Mucosa of rectum (tissue), 2 donors: ENCODE measurements around the gene ZSCAN12.
"Not testable (repeated sequence)": the region's sequence is repeated elsewhere in the genome, so short reads cannot be mapped to it uniquely, and the experiment has no call there.

Experiments
- H3K27ac ChIP-seq, 2 donors: one replicate each; pipeline ENCODE4 v1.7.0; 2013; ENCODE audit warnings: inconsistent platforms in 2 of 2, low read depth in 2 of 2, low read length in 2 of 2
- H3K27me3 ChIP-seq, 2 donors: one replicate each; pipeline ENCODE4 v1.7.0; 2013; ENCODE audit warnings: low read length in 2 of 2; ENCODE audit not compliant: control insufficient read depth in 2 of 2, insufficient read depth in 2 of 2
- H3K36me3 ChIP-seq, 2 donors: one replicate each; pipeline ENCODE4 v1.7.0; 2013; ENCODE audit warnings: low read length in 2 of 2; ENCODE audit not compliant: control insufficient read depth in 2 of 2, insufficient read depth in 2 of 2
- H3K4me1 ChIP-seq, 2 donors: one replicate each; pipeline ENCODE4 v1.7.0; 2013; ENCODE audit warnings: low read length in 2 of 2, mild to moderate bottlenecking in 1 of 2; ENCODE audit not compliant: control insufficient read depth in 2 of 2, insufficient read depth in 2 of 2
- H3K4me3 ChIP-seq, 2 donors: one replicate each; pipeline ENCODE4 v1.7.0; 2013; ENCODE audit warnings: low read length in 2 of 2
- H3K9ac ChIP-seq, 2 donors: one replicate each; pipeline ENCODE4 v1.7.0; 2013; ENCODE audit warnings: low read length in 2 of 2, low read depth in 1 of 2, mild to moderate bottlenecking in 1 of 2
- H3K9me3 ChIP-seq, 2 donors: one replicate each; pipeline ENCODE4 v1.7.0; 2013; ENCODE audit warnings: low read length in 2 of 2; ENCODE audit not compliant: control insufficient read depth in 2 of 2
- donor health status: healthy.
- donor health status: Normal muscosa, but diverticular disease.

ZSCAN12 gene

GRCh38 chr6:28399350-28400121, at the start of gene ZSCAN12:
Gene ZSCAN12 (minus strand): TSS chr6:28399747. CDS start chr6:28398405, 1,342 bp downstream.
- H3K4me1 ChIP-seq, result peaks cover 0 to 2% of the 10 kb centered on the region in 2 donors
- H3K27me3 ChIP-seq, result peaks cover 0 to 3% of the 10 kb centered on the region in 2 donors
- peak within 1 kb of the TSS; percentile 88 to 95 for H3K4me3 ChIP-seq
- peaks cover 0 to 14% of the 10 kb centered on the region in 2 donors for H3K36me3 ChIP-seq
- H3K27ac ChIP-seq, result peak within 1 kb of the TSS; percentile 6 to 46
- no peaks in the 10 kb centered on the region for H3K9me3 ChIP-seq
- peak within 1 kb of the TSS; percentile 57 to 90 for H3K9ac ChIP-seq

GRCh38 chr6:28449056-28449455, 49.5 kb upstream of the ZSCAN12 start:
- Histone ChIP-seq H3K4me3 (no peak overlapping the region), H3K36me3 (no peaks in the 10 kb centered on the region), H3K27me3 (peaks cover 3 to 12% of the 10 kb centered on the region in 2 donors), H3K27ac (no peak overlapping the region), H3K9ac (no peak overlapping the region), H3K4me1 (no peaks in the 10 kb centered on the region), H3K9me3 (peaks cover 0 to 4% of the 10 kb centered on the region in 2 donors)

- H3K9me3 ChIP-seq, H3K4me3 ChIP-seq, H3K27ac ChIP-seq, H3K4me1 ChIP-seq, H3K9ac ChIP-seq, H3K36me3 ChIP-seq: not testable (repeated sequence)
- peaks cover 3 to 12% of the 10 kb centered on the region in 2 donors for H3K27me3 ChIP-seq
Observed at GRCh38 chr6:28447512-28447906, 48.0 kb upstream of the ZSCAN12 start.

GRCh38 chr6:28446818-28447511, 47.4 kb upstream of the ZSCAN12 start:
- Histone ChIP-seq H3K27ac (no peak overlapping the region), H3K9me3 (peaks cover 0 to 4% of the 10 kb centered on the region in 2 donors), H3K4me1 (no peaks in the 10 kb centered on the region), H3K4me3 (no peak overlapping the region), H3K36me3 (no peaks in the 10 kb centered on the region), H3K27me3 (peaks cover 3 to 12% of the 10 kb centered on the region in 2 donors), H3K9ac (no peak overlapping the region)

- H3K27ac ChIP-seq, H3K4me1 ChIP-seq: not testable (repeated sequence)
- H3K27me3 ChIP-seq, result peaks cover 3 to 12% of the 10 kb centered on the region in 2 donors
Observed at GRCh38 chr6:28444759-28445158, 45.2 kb upstream of the ZSCAN12 start.

GRCh38 chr6:28443112-28443773, 43.7 kb upstream of the ZSCAN12 start, which contains the start of gene ZSCAN23:
Gene ZSCAN23 (minus strand): TSS chr6:28443491. CDS start chr6:28436266, 7,225 bp downstream.
- Histone ChIP-seq H3K4me1 (no peaks in the 10 kb centered on the region), H3K36me3 (no peaks in the 10 kb centered on the region), H3K27me3 (peaks cover 3 to 12% of the 10 kb centered on the region in 2 donors), H3K9ac (peak within 1 kb of the TSS; percentile 16 to 36), H3K4me3 (peak within 1 kb of the TSS; percentile 67 to 84), H3K9me3 (peaks cover 0 to 4% of the 10 kb centered on the region in 2 donors), H3K27ac (no peak within 1 kb of the TSS)

More at GRCh38 chr6:28444759-28445158, 45.2 kb upstream of the ZSCAN12 start:
- H3K9ac ChIP-seq, H3K4me3 ChIP-seq, H3K9me3 ChIP-seq, H3K36me3 ChIP-seq: not testable (repeated sequence)

GRCh38 chr6:28442586-28442985, 43.0 kb upstream of the ZSCAN12 start:
- H3K36me3 ChIP-seq, result no peaks in the 10 kb centered on the region
- no peaks in the 10 kb centered on the region for H3K4me1 ChIP-seq
- H3K27ac ChIP-seq, result no peak overlapping the region
- H3K4me3 ChIP-seq, result peak overlapping the region; percentile 4 to 84
- peaks cover 0 to 4% of the 10 kb centered on the region in 2 donors for H3K9me3 ChIP-seq
- peaks cover 3 to 11% of the 10 kb centered on the region in 2 donors for H3K27me3 ChIP-seq
- H3K9ac ChIP-seq, result no peak overlapping the region

- no peaks in the 10 kb centered on the region for H3K27me3 ChIP-seq
- H3K9ac ChIP-seq, result no peak overlapping the region
- H3K36me3 ChIP-seq, result no peaks in the 10 kb centered on the region
- no peaks in the 10 kb centered on the region for H3K9me3 ChIP-seq
- no peaks in the 10 kb centered on the region for H3K4me1 ChIP-seq
- no peak overlapping the region for H3K4me3 ChIP-seq
- H3K27ac ChIP-seq, result no peak overlapping the region
Observed at GRCh38 chr6:28436404-28436803, 36.9 kb upstream of the ZSCAN12 start.

GRCh38 chr6:28433119-28433518, 33.6 kb upstream of the ZSCAN12 start:
- Histone ChIP-seq H3K4me3 (no peak overlapping the region), H3K27me3 (no peaks in the 10 kb centered on the region), H3K9ac (no peak overlapping the region), H3K9me3 (no peaks in the 10 kb centered on the region), H3K27ac (no peak overlapping the region), H3K36me3 (no peaks in the 10 kb centered on the region), H3K4me1 (no peaks in the 10 kb centered on the region)

GRCh38 chr6:28429781-28430180, 30.2 kb upstream of the ZSCAN12 start:
- Histone ChIP-seq H3K9ac (no peak overlapping the region), H3K4me3 (no peak overlapping the region), H3K9me3 (no peaks in the 10 kb centered on the region), H3K27me3 (no peaks in the 10 kb centered on the region), H3K36me3 (no peaks in the 10 kb centered on the region), H3K27ac (no peak overlapping the region), H3K4me1 (no peaks in the 10 kb centered on the region)
